K562 (cell line): ENCODE results near the gene TBRG1. TPM values are rescaled to one million over a fixed set of nuclear protein-coding genes. Genes with fewer than 3 reads are reported as not detected.

ENCODE experiments used
- ATF4 ChIP-seq: fragments of 450-650 bp; formaldehyde crosslinking; IDR thresholded peaks from 2 replicates; pipeline ENCODE4 v1.4.0; 2022; ENCODE audit warnings: mild to moderate bottlenecking, moderate library complexity
- BMI1 ChIP-seq: fragments of 150-350 bp; IDR thresholded peaks from 2 replicates; pipeline ENCODE4 v1.6.1; 2014; ENCODE audit warnings: low read length
- CBFA2T2 ChIP-seq: fragments of 450-650 bp; conservative IDR thresholded peaks from 2 replicates; pipeline ENCODE4 v1.6.1; 2017; ENCODE audit warnings: mild to moderate bottlenecking
- FOXK1 ChIP-seq: sonication (generic); formaldehyde crosslinking; IDR thresholded peaks from 2 replicates; pipeline ENCODE4 v1.8.0; 2022; ENCODE audit warnings: missing genetic modification reagents, mild to moderate bottlenecking, borderline replicate concordance
- ILK ChIP-seq: fragments of 450-650 bp; IDR thresholded peaks from 2 replicates; pipeline ENCODE4 v1.6.1; 2016; ENCODE audit warnings: missing genetic modification characterization, low read depth, mild to moderate bottlenecking, missing compliant biosample characterization, moderate library complexity, borderline replicate concordance
- LCOR ChIP-seq: sonication (generic); formaldehyde crosslinking; IDR thresholded peaks from 2 replicates; pipeline ENCODE4 v1.8.0; 2022; ENCODE audit warnings: mild to moderate bottlenecking, missing genetic modification reagents
- MECOM ChIP-seq: fragments of 250-450 bp; sonication (Bioruptor Pico); IDR thresholded peaks from 2 replicates; pipeline ENCODE4 v1.8.0; 2022; ENCODE audit warnings: inconsistent platforms
- MTA3 ChIP-seq: fragments of 450-650 bp; formaldehyde crosslinking; IDR thresholded peaks from 2 replicates; pipeline ENCODE4 v1.6.1; 2017; ENCODE audit warnings: mild to moderate bottlenecking, borderline replicate concordance
- NFIC ChIP-seq: fragments of 450-650 bp; IDR thresholded peaks from 2 replicates; pipeline ENCODE4 v1.6.1; 2017; ENCODE audit warnings: mild to moderate bottlenecking, inconsistent platforms
- NONO ChIP-seq, 2 experiments: fragments of 200-400 bp in 1 of 2; fragments of 450-650 bp in 1 of 2; formaldehyde crosslinking in 1 of 2; IDR thresholded peaks; 2 replicates each; pipeline ENCODE4 v1.6.1; 2017; ENCODE audit warnings: low read depth in 2 of 2, mild to moderate bottlenecking in 2 of 2, moderate library complexity in 2 of 2, low read length in 1 of 2
- TARDBP ChIP-seq: fragments of 450-650 bp; IDR thresholded peaks from 2 replicates; pipeline ENCODE4 v1.6.1; 2016
- TSC22D4 ChIP-seq: fragments of 450-650 bp; IDR thresholded peaks from 2 replicates; pipeline ENCODE4 v1.6.1; 2016; ENCODE audit warnings: missing genetic modification characterization, missing biosample characterization, control low read depth
- ZNF395 ChIP-seq: fragments of 200-800 bp; sonication (Bioruptor generic); IDR thresholded peaks from 2 replicates; pipeline ENCODE4 v1.6.1; 2017; ENCODE audit warnings: missing genetic modification characterization, missing compliant biosample characterization
- ZNF398 ChIP-seq: fragments of 250-450 bp; sonication (Bioruptor Pico); IDR thresholded peaks from 2 replicates; pipeline ENCODE4 v1.8.0; 2021; ENCODE audit warnings: moderate library complexity, mild to moderate bottlenecking, inconsistent platforms
- ZNF444 ChIP-seq: fragments of 250-450 bp; sonication (Bioruptor Pico); IDR thresholded peaks from 2 replicates; pipeline ENCODE4 v1.4.0; 2020; ENCODE audit warnings: mild to moderate bottlenecking, moderate library complexity
- polyA plus RNA-seq, 8 experiments: library from polyadenylated mRNA; depleted of rRNA in 4 of 8; stranded (reverse) in 5 of 8; unstranded in 3 of 8; fragments of >200 nt; fragmentation: Nextera tagmentation in 2 of 8; fragmentation: Illumina TruSeq in 1 of 8; extraction: Ambion mirVana in 2 of 8; extraction: Trizol in 1 of 8; gene quantifications; 2 replicates each; pipeline versions ENCODE4 v1.2.1 to v1.2.3, GENCODE V29; 2011 to 2014; ENCODE audit warnings: inconsistent platforms in 1 of 8, missing spikeins in 1 of 8
- total RNA-seq, 7 experiments: library from RNA; depleted of rRNA in 6 of 7; stranded (reverse); fragments of >200 nt in 6 of 7; fragmentation: Illumina TruSeq in 2 of 7; extraction: Trizol in 2 of 7; gene quantifications; 2 replicates each; pipeline versions ENCODE4 v1.2.1 to v1.2.3, GENCODE V29; 2011 to 2021; ENCODE audit warnings: low replicate concordance in 1 of 7
- TF ChIP-seq, protein P1 (sequence below): fragments of 450-650 bp; formaldehyde crosslinking; IDR thresholded peaks from 2 replicates; pipeline ENCODE4 v1.4.0; 2022; ENCODE audit warnings: missing genetic modification characterization
- TF ChIP-seq, protein P2 (sequence below), 2 experiments: IDR thresholded peaks; 2 replicates each; pipeline ENCODE4 v1.6.1; 2011; ENCODE audit warnings: borderline replicate concordance in 1 of 2, control low read depth in 1 of 2, low read depth in 1 of 2, low read length in 1 of 2, mild to moderate bottlenecking in 1 of 2, mixed read lengths in 1 of 2, moderate library complexity in 1 of 2; ENCODE audit not compliant: insufficient read depth in 1 of 2, insufficient read length in 1 of 2, poor library complexity in 1 of 2, severe bottlenecking in 1 of 2; ENCODE audit errors: extremely low read depth in 1 of 2
- TF ChIP-seq, protein P3 (sequence below): fragments of 450-650 bp; formaldehyde crosslinking; IDR thresholded peaks from 2 replicates; pipeline ENCODE4 v1.4.0; 2020; ENCODE audit warnings: mild to moderate bottlenecking, moderate library complexity

Gene TBRG1
- total and polyA plus RNA-seq, 9 of the 15 experiments (the other 6 are each of a cell fraction or from before 2014, with no cell fraction given): 8.7 to 30.0 (median 20.2) TPM

GRCh38 chr11:124667601-124668000 is 44.9 kb downstream of the TBRG1 start (continued):
- TF ChIP-seq LCOR (CRISPR knock-in tag) (0 out of 2 replicates have a peak, but pooled peaks have one; percentile 48), TARDBP (no peak), TSC22D4 (no peak), ZNF395 (CRISPR knock-in tag) (peak; percentile 78; the same call in 1 of the 2 replicates), MECOM (CRISPR knock-in tag) (no peak; the same call in 1 of the 2 replicates), ZNF444 (CRISPR knock-in tag) (no peak), FOXK1 (CRISPR knock-in tag) (no peak), ATF4 (CRISPR knock-in tag) (no peak), MTA3 (no peak), NFIC (peak; percentile 89), ILK (no peak), ZNF398 (CRISPR knock-in tag) (no peak), CBFA2T2 (peak; percentile 98), BMI1 (no peak), NONO (IDR thresholded peaks at IDR 0.05; ENCODE audit: low read depth in 2 of 2, low read length in 1 of 2) (no peak)
- TF ChIP-seq, protein P1, sequence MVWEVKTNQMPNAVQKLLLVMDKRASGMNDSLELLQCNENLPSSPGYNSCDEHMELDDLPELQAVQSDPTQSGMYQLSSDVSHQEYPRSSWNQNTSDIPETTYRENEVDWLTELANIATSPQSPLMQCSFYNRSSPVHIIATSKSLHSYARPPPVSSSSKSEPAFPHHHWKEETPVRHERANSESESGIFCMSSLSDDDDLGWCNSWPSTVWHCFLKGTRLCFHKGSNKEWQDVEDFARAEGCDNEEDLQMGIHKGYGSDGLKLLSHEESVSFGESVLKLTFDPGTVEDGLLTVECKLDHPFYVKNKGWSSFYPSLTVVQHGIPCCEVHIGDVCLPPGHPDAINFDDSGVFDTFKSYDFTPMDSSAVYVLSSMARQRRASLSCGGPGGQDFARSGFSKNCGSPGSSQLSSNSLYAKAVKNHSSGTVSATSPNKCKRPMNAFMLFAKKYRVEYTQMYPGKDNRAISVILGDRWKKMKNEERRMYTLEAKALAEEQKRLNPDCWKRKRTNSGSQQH: 0 out of 2 replicates have a peak, but pooled peaks have one; percentile 55
- TF ChIP-seq, protein P2, sequence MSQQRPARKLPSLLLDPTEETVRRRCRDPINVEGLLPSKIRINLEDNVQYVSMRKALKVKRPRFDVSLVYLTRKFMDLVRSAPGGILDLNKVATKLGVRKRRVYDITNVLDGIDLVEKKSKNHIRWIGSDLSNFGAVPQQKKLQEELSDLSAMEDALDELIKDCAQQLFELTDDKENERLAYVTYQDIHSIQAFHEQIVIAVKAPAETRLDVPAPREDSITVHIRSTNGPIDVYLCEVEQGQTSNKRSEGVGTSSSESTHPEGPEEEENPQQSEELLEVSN (IDR thresholded peaks at IDR 0.05; ENCODE audit: borderline replicate concordance in 1 of 2, extremely low read depth in 1 of 2, insufficient read depth in 1 of 2, insufficient read length in 1 of 2, low read depth in 1 of 2, low read length in 1 of 2, poor library complexity in 1 of 2, severe bottlenecking in 1 of 2): no peak
- TF ChIP-seq, protein P3, sequence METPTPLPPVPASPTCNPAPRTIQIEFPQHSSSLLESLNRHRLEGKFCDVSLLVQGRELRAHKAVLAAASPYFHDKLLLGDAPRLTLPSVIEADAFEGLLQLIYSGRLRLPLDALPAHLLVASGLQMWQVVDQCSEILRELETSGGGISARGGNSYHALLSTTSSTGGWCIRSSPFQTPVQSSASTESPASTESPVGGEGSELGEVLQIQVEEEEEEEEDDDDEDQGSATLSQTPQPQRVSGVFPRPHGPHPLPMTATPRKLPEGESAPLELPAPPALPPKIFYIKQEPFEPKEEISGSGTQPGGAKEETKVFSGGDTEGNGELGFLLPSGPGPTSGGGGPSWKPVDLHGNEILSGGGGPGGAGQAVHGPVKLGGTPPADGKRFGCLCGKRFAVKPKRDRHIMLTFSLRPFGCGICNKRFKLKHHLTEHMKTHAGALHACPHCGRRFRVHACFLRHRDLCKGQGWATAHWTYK: no peak
